HFF-Myc (cell line): Measurements from ENCODE around the gene PPP2R5C.

Experiments
- DNase-seq: peaks from one replicate; pipeline ENCODE4 v3.0.0-alpha.2; 2011; ENCODE audit warnings: low read depth; ENCODE audit errors: extremely low read depth
- H3K4me3 ChIP-seq: replicated peaks from 2 replicates; pipeline ENCODE4 v1.5.1; 2011; ENCODE audit warnings: low read depth, mild to moderate bottlenecking, control low read depth, low read length
- TF ChIP-seq, protein P1 (sequence below): IDR thresholded peaks from 2 replicates; pipeline ENCODE4 v1.5.1; 2012; ENCODE audit warnings: mild to moderate bottlenecking, low read depth, low read length, control low read depth; ENCODE audit errors: missing control alignments

Gene PPP2R5C

GRCh38 chr14:101918065-101918989, 156.8 kb downstream of the PPP2R5C start:
- DNase-seq: no peak
- H3K4me3 ChIP-seq: no peak overlapping the region
- TF ChIP-seq, protein P1, sequence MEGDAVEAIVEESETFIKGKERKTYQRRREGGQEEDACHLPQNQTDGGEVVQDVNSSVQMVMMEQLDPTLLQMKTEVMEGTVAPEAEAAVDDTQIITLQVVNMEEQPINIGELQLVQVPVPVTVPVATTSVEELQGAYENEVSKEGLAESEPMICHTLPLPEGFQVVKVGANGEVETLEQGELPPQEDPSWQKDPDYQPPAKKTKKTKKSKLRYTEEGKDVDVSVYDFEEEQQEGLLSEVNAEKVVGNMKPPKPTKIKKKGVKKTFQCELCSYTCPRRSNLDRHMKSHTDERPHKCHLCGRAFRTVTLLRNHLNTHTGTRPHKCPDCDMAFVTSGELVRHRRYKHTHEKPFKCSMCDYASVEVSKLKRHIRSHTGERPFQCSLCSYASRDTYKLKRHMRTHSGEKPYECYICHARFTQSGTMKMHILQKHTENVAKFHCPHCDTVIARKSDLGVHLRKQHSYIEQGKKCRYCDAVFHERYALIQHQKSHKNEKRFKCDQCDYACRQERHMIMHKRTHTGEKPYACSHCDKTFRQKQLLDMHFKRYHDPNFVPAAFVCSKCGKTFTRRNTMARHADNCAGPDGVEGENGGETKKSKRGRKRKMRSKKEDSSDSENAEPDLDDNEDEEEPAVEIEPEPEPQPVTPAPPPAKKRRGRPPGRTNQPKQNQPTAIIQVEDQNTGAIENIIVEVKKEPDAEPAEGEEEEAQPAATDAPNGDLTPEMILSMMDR: no peak

- TF ChIP-seq, protein P1: no peak
- no peak for DNase-seq
- H3K4me3 ChIP-seq: no peak overlapping the region
Observed at GRCh38 chr14:101920271-101920670, 158.8 kb downstream of the PPP2R5C start.

DNA sequence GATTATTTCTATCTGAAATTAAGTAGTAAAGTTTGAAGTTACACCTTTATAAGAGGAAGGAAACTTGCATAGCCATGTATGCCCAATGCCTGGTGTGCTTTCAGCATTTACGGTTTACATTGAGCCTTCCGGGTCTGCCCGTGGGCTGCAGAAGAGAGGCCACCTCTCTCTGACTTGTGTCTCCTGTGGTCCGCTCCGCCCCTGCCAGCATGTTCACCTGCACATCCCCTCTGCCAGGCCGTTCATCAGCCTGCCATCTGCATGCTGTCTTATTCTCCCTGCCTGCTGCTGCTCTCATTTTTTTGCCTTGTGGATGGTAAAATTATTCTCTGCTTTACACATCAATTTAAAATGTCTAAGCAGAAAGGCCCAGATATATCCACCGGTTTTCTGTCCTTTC, 161.4 kb downstream of the PPP2R5C start:
- H3K4me3 ChIP-seq: no peak overlapping the region
- no peak for DNase-seq
- TF ChIP-seq, protein P1: no peak

DNA sequence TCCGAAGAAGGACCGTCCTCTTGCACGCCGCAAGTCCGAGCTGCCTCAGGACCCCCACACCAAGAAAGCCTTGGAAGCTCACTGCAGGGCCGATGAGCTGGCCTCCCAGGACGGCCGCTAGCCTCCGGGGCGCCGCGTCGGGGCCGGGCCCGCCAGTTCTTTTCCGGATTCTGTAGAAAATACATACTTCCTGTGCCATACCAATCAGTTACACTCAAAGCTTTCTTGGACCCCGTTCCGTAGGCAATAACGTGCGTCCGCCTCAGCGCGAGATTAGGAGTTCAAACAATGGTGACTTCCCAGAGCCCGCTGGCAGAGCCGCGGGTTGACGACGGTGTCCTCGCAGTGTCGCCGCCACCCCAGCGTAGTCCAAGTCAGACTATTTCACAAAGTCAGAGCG, 163.6 kb downstream of the PPP2R5C start:
- no peak overlapping the region for H3K4me3 ChIP-seq
- TF ChIP-seq, protein P1: no peak
- DNase-seq: no peak

- no peak for DNase-seq
- H3K4me3 ChIP-seq: no peak overlapping the region
- TF ChIP-seq, protein P1: no peak
Observed at GRCh38 chr14:101926085-101926484, 164.6 kb downstream of the PPP2R5C start.

- no peak for DNase-seq
- H3K4me3 ChIP-seq: no peak overlapping the region
- TF ChIP-seq, protein P1: no peak
Observed at GRCh38 chr14:101926620-101927019, 165.1 kb downstream of the PPP2R5C start.
